Mucosa of stomach (tissue), 1 donor: ENCODE measurements around the gene CCDC86.

Experiments
- H3K27me3 ChIP-seq: one replicate; pipeline ENCODE4 v1.7.0; 2013; ENCODE audit warnings: mild to moderate bottlenecking, low read length; ENCODE audit not compliant: control insufficient read depth, insufficient read depth
- H3K36me3 ChIP-seq: one replicate; pipeline ENCODE4 v1.7.0; 2013; ENCODE audit warnings: low read length; ENCODE audit not compliant: control insufficient read depth, insufficient read depth
- H3K4me1 ChIP-seq: one replicate; pipeline ENCODE4 v1.7.0; 2013; ENCODE audit warnings: mild to moderate bottlenecking, low read length; ENCODE audit not compliant: control insufficient read depth, insufficient read depth
- H3K4me3 ChIP-seq: one replicate; pipeline ENCODE4 v1.7.0; 2013; ENCODE audit warnings: low read length
- H3K9ac ChIP-seq: one replicate; pipeline ENCODE4 v1.7.0; 2013; ENCODE audit warnings: mild to moderate bottlenecking, low read length, moderate library complexity
- H3K9me3 ChIP-seq: one replicate; pipeline ENCODE4 v1.7.0; 2013; ENCODE audit warnings: mild to moderate bottlenecking, low read length, moderate library complexity; ENCODE audit not compliant: control insufficient read depth
- donor health status: Pancreatic carcinoma.

The CCDC86 gene

GRCh38 chr11:60857378-60858232 is 15.7 kb downstream of the CCDC86 start:
- H3K9me3 ChIP-seq, result no peaks in the 10 kb centered on the region
- H3K4me1 ChIP-seq, result peaks cover 21% of the 10 kb centered on the region
- H3K27me3 ChIP-seq, result peaks cover 5% of the 10 kb centered on the region
- no peak overlapping the region for H3K9ac ChIP-seq
- H3K36me3 ChIP-seq, result no peaks in the 10 kb centered on the region
- H3K4me3 ChIP-seq, result no peak overlapping the region

- H3K4me1 ChIP-seq, result peaks cover 16% of the 10 kb centered on the region
- no peaks in the 10 kb centered on the region for H3K36me3 ChIP-seq
- H3K9me3 ChIP-seq, result no peaks in the 10 kb centered on the region
- no peak overlapping the region for H3K9ac ChIP-seq
- H3K27me3 ChIP-seq, result peaks cover 5% of the 10 kb centered on the region
- H3K4me3 ChIP-seq, result no peak overlapping the region
Observed at GRCh38 chr11:60858236-60858635, 16.3 kb downstream of the CCDC86 start.

DNA sequence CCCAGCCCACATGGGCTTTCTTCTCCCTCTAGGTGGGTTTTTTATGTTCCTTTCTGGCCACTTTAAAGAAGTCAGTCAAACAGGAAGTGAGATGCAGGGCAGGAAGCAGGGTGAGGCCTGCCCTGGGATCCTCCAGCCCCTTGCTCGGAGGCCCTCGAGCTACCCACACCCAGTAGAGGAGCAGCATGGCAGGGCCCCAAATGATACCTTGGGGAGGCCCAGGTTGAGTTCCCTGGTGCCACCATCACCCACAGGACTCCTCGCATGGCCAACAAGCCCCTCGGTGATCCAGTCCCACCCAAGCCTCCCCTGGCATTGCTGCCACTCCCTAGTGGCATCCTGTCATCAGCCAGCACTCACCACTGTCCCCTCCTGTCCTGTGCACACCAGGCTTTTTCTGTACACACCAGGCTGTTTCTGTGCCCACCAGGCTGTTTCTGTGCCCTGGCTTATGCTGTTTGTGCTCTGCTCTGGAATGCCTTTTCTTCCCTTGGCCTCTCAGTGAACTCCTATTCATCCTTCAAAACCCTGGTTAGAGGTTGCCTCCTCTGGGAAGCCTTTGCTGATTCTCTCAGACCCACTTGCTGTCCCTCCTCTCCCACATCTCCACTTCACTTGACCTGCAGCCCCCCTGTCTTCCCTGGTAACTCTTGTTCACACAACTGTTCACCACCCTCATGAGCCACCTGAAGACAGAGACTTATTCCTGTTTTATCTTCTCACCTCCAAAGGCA is 17.0 kb downstream of the CCDC86 start:
- Histone ChIP-seq H3K27me3 (peaks cover 5% of the 10 kb centered on the region), H3K4me1 (peaks cover 14% of the 10 kb centered on the region), H3K9ac (no peak overlapping the region), H3K9me3 (no peaks in the 10 kb centered on the region), H3K4me3 (no peak overlapping the region), H3K36me3 (no peaks in the 10 kb centered on the region)

DNA sequence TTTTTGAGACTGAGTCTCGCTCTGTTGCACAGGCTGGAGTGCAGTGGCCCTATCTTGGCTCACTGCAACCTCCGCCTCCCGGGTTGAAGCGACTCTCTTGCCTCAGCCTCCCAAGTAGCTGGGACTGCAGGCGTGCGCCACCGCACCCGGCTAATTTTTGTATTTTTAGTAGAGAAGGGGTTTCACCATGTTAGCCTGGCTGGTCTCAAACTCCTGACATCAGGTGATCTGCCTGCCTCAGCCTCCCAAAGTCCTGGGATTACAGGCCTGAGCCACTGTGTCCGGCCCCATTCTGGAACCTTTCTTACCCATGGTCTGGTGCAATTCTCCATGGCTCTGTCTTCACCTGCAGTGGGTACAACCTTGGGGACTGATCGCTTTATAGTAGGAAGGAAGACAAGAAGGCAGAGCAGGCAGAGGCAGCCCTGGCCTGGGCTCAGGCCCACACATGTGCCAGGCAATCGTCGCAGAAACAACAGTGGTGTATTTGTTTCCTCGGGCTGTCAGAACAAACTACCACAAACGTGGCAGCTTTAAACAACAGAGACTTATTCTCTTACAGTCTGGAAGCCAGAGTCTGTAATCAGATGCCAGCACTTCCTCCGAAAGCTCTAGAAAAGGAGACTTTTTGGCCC is 17.8 kb downstream of the CCDC86 start:
- Histone ChIP-seq H3K9me3 (no peaks in the 10 kb centered on the region), H3K36me3 (no peaks in the 10 kb centered on the region), H3K4me1 (peaks cover 14% of the 10 kb centered on the region), H3K9ac (no peak overlapping the region), H3K27me3 (peaks cover under 1% of the 10 kb centered on the region), H3K4me3 (no peak overlapping the region)

- Histone ChIP-seq H3K27me3 (no peaks in the 10 kb centered on the region), H3K36me3 (no peaks in the 10 kb centered on the region), H3K9ac (no peak overlapping the region), H3K9me3 (no peaks in the 10 kb centered on the region), H3K4me3 (no peak overlapping the region), H3K4me1 (peaks cover 8% of the 10 kb centered on the region)
Observed at GRCh38 chr11:60860943-60861342, 19.0 kb downstream of the CCDC86 start.

DNA sequence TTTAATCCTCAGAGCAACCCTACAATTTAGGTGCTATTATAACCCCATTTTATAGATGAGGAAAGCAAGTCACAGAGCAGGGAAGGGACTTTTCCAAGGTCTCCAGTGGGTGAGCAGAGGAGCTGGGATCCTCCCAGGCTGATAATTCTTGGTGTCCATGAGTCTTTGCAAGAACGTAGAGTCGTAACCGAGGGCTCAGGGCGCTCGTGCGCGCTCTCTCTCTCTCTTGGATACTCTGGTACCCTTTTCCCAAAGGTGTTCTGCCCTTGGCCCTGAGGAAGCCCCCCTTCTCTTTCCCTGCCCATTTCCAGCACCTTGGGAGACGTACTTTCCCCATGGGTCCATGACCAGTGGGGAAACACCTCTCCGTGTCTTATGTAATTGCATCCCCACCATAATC is 20.3 kb downstream of the CCDC86 start:
- H3K36me3 ChIP-seq, result no peaks in the 10 kb centered on the region
- H3K4me1 ChIP-seq, result peaks cover 3% of the 10 kb centered on the region
- no peaks in the 10 kb centered on the region for H3K9me3 ChIP-seq
- H3K4me3 ChIP-seq, result no peak overlapping the region
- no peaks in the 10 kb centered on the region for H3K27me3 ChIP-seq
- H3K9ac ChIP-seq, result no peak overlapping the region

GRCh38 chr11:60863550-60864521 is 21.9 kb downstream of the CCDC86 start:
- Histone ChIP-seq H3K4me1 (no peaks in the 10 kb centered on the region), H3K27me3 (no peaks in the 10 kb centered on the region), H3K36me3 (no peaks in the 10 kb centered on the region), H3K4me3 (no peak overlapping the region), H3K9ac (no peak overlapping the region), H3K9me3 (no peaks in the 10 kb centered on the region)

DNA sequence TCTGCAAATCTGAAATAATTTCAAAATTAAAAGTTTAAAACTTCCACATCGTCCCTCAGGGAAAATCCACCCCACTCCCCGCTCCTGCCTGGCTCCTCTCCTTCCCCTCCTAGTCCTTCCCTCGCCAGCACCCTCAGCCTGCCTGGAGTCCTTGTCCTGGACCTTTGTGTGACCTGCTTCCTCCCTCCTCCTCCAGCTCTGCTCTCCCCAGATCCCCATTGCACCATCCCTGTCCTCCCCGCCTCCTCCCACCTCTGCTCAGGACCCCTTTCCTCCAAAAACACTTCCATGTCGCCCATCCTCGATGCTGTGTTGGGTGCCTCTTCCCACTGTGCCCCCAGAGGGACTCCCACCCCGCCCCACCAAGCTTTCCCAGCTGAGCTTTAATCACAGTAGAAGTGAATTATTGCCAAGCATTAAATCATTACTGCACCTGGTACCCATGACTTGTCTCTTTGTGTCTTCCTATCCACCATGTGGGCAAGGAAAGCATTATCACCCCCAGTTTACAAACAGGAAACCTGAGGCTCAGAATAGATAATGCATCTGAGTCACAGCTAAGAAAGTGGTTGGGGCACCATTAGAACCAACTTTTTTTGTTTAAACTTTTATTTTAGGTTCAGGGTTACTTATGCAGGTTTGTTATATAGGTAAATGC is 23.1 kb downstream of the CCDC86 start:
- no peaks in the 10 kb centered on the region for H3K9me3 ChIP-seq
- no peaks in the 10 kb centered on the region for H3K4me1 ChIP-seq
- H3K36me3 ChIP-seq, result no peaks in the 10 kb centered on the region
- no peak overlapping the region for H3K9ac ChIP-seq
- H3K27me3 ChIP-seq, result no peaks in the 10 kb centered on the region
- no peak overlapping the region for H3K4me3 ChIP-seq

DNA sequence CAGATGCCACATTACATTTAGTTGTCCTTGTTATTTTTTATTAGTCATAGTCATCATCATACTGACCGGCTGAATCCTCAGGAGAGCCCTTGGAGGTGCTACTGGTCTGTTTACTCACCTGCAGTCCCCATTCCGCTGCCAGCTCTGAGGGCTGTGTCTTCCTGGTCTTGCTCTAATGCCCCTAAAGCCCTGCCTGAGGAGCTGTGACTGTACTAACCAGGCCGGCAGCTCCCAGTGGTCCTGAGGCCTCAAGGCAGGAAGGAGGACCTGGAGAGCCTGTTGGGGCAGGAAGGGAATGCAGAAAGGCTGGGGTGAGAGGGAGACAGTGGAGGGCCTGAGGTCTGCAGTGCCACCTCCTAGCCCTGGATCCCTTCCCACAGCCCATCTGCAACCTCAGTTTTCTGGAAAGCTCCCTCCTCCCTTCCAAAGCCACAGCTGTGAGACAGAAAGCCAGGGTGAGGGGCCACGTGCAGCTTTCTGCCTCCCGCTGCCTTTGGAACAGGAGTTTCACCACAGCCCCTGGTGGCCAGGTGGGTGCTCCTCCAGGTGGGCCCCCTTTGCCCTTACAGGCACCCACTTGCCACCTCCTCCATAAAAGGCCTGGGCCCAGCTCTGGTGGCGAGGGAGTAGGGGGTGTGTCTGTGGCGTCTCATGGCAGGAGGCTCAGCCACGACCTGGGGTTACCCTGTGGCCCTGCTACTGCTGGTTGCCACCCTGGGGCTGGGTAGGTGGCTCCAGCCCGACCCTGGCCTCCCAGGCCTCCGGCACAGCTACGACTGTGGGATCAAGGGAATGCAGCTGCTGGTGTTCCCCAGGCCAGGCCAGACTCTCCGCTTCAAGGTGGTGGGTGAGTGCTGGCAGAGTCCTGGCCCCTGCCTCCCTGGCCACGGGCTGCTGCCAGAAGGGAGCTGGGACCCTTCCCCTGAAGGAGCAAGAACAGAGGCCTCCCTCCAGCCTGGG is 25.3 kb downstream of the CCDC86 start, which contains the start of gene ZP1:
Gene ZP1 (plus strand): TSS at position 632 of the 960 bp plus-strand sequence. CDS start 20 bp downstream, at position 652.
- H3K27me3 ChIP-seq, result no peaks in the 10 kb centered on the region
- H3K36me3 ChIP-seq, result no peaks in the 10 kb centered on the region
- no peaks in the 10 kb centered on the region for H3K9me3 ChIP-seq
- peaks cover 5% of the 10 kb centered on the region for H3K4me1 ChIP-seq
- H3K4me3 ChIP-seq, result no peak within 1 kb of the TSS
- H3K9ac ChIP-seq, result no peak within 1 kb of the TSS

- H3K9me3 ChIP-seq, result no peaks in the 10 kb centered on the region
- H3K9ac ChIP-seq, result no peak overlapping the region
- no peaks in the 10 kb centered on the region for H3K36me3 ChIP-seq
- H3K4me1 ChIP-seq, result peaks cover 5% of the 10 kb centered on the region
- H3K27me3 ChIP-seq, result no peaks in the 10 kb centered on the region
- no peak overlapping the region for H3K4me3 ChIP-seq
Observed at GRCh38 chr11:60867871-60868681, 26.2 kb downstream of the CCDC86 start.
